SK-N-SH (cell line): ENCODE measurements around the gene ELF3. TPM values are rescaled to one million over a fixed set of nuclear protein-coding genes. Genes with fewer than 3 reads are reported as not detected.

Experiments
- CTCF ChIA-PET: fragments of 300-600, 350-600 bp; formaldehyde crosslinking; extraction: SDS; loops from one replicate; lab custom pipeline; 2021; lab: Yijun Ruan, JAX
- POLR2A ChIA-PET: fragments of 350-600 bp; sonication (Branson Sonifier 250); formaldehyde crosslinking; extraction: SDS; loops from one replicate; lab custom pipeline; 2020; ENCODE audit warnings: antibody characterized with exemption, inconsistent platforms; lab: Yijun Ruan, JAX
- DNase-seq: peaks from one replicate; pipeline ENCODE4 v3.0.0; 2012
- H2AFZ ChIP-seq: fragments of 200-600 bp; sonication (generic); 2 replicates; pipeline ENCODE4 v1.8.1; 2016; ENCODE audit warnings: antibody characterized with exemption, mild to moderate bottlenecking, low read depth
- H3F3A ChIP-seq: fragments of 200-600 bp; sonication (generic); replicated peaks from 2 replicates; pipeline ENCODE3; 2016; ENCODE audit warnings: antibody characterized with exemption, mild to moderate bottlenecking; ENCODE audit not compliant: insufficient read depth
- H3K27ac ChIP-seq, 2 experiments: fragments of 200-500 bp in 1 of 2; fragments of 200-600 bp in 1 of 2; sonication (Bioruptor generic) in 1 of 2; sonication (generic), shearing (Covaris generic) in 1 of 2; 2 replicates each; pipeline versions ENCODE4 v1.5.1 to v1.6.1; 2014 to 2016; ENCODE audit warnings: low read depth in 2 of 2, inconsistent platforms in 1 of 2, low read length in 1 of 2, mild to moderate bottlenecking in 1 of 2, mixed read lengths in 1 of 2
- H3K27me3 ChIP-seq: fragments of 200-600 bp; sonication (generic), shearing (Covaris generic); 2 replicates; pipeline ENCODE4 v1.6.1; 2016; ENCODE audit warnings: mixed run types; ENCODE audit not compliant: insufficient read depth
- H3K36me3 ChIP-seq, 2 experiments: fragments of 200-500 bp in 1 of 2; fragments of 200-600 bp in 1 of 2; sonication (Bioruptor generic) in 1 of 2; sonication (generic) in 1 of 2; replicated peaks in 1 of 2; 2 replicates each; pipeline versions ENCODE3 to v1.5.1; 2014 to 2016; ENCODE audit warnings: low read length in 1 of 2, mild to moderate bottlenecking in 1 of 2; ENCODE audit not compliant: insufficient read depth in 2 of 2, control insufficient read depth in 1 of 2
- H3K4me1 ChIP-seq, 2 experiments: fragments of 200-500 bp in 1 of 2; fragments of 200-600 bp in 1 of 2; sonication (Bioruptor generic) in 1 of 2; sonication (generic), shearing (Covaris generic) in 1 of 2; 2 replicates each; pipeline versions ENCODE4 v1.5.1 to v1.6.1; 2014 to 2016; ENCODE audit warnings: low read depth in 1 of 2, low read length in 1 of 2, mixed run types in 1 of 2; ENCODE audit not compliant: insufficient read depth in 2 of 2, control insufficient read depth in 1 of 2
- H3K4me2 ChIP-seq: fragments of 200-600 bp; sonication (generic), shearing (Covaris generic); 2 replicates; pipeline ENCODE4 v1.6.1; 2017; ENCODE audit warnings: mixed run types
- H3K4me3 ChIP-seq, 2 experiments: fragments of 200-500 bp in 1 of 2; fragments of 200-600 bp in 1 of 2; sonication (Bioruptor generic) in 1 of 2; sonication (generic), shearing (Covaris generic) in 1 of 2; 2 replicates each; pipeline versions ENCODE4 v1.5.1 to v1.8.1; 2014 to 2016; ENCODE audit warnings: low read depth in 2 of 2, inconsistent platforms in 1 of 2, low read length in 1 of 2, mild to moderate bottlenecking in 1 of 2, mixed read lengths in 1 of 2, moderate library complexity in 1 of 2
- H3K79me2 ChIP-seq: fragments of 200-600 bp; sonication (generic); 2 replicates; pipeline ENCODE4 v1.8.1; 2017; ENCODE audit warnings: mild to moderate bottlenecking; ENCODE audit not compliant: insufficient read depth
- H3K9ac ChIP-seq: fragments of 200-600 bp; sonication (generic); 2 replicates; pipeline ENCODE4 v1.6.1; 2017; ENCODE audit warnings: mixed run types
- H3K9me2 ChIP-seq: fragments of 200-600 bp; sonication (generic); 2 replicates; pipeline ENCODE4 v1.6.1; 2017; ENCODE audit warnings: mixed run types
- H3K9me3 ChIP-seq: fragments of 200-600 bp; sonication (generic); 2 replicates; pipeline ENCODE4 v1.6.1; 2017; ENCODE audit warnings: mixed run types, mild to moderate bottlenecking, moderate library complexity
- H4K20me1 ChIP-seq: fragments of 200-600 bp; sonication (generic); 2 replicates; pipeline ENCODE4 v1.6.1; 2017; ENCODE audit warnings: mild to moderate bottlenecking, mixed run types; ENCODE audit not compliant: insufficient read depth
- CHD2 ChIP-seq: fragments of 150-350 bp; IDR thresholded peaks from 2 replicates; pipeline ENCODE4 v1.6.1; 2018; ENCODE audit warnings: low read length; ENCODE audit not compliant: partially characterized antibody
- ELF1 ChIP-seq: IDR thresholded peaks from 2 replicates; pipeline ENCODE4 v1.4.0; 2012
- EP300 ChIP-seq, 2 experiments: IDR thresholded peaks; 2 replicates each; pipeline versions ENCODE4 v1.4.0 to v1.6.1; 2012; ENCODE audit warnings: borderline replicate concordance in 1 of 2, low read depth in 1 of 2, low read length in 1 of 2
- EZH2phosphoT487 ChIP-seq: fragments of 200-600 bp; sonication (generic); IDR thresholded peaks from 2 replicates; pipeline ENCODE4 v1.6.1; 2017; ENCODE audit warnings: low read depth, mixed run types, mild to moderate bottlenecking, antibody characterized with exemption, moderate library complexity, borderline replicate concordance
- FOSL2 ChIP-seq: IDR thresholded peaks from 2 replicates; pipeline ENCODE4 v1.4.0; 2012; ENCODE audit warnings: low read depth, mild to moderate bottlenecking, moderate library complexity, borderline replicate concordance
- FOXM1 ChIP-seq: IDR thresholded peaks from 2 replicates; pipeline ENCODE4 v1.4.0; 2012; ENCODE audit warnings: low read depth, mild to moderate bottlenecking
- GATA2 ChIP-seq: sonication (generic); formaldehyde crosslinking; IDR thresholded peaks from 2 replicates; pipeline ENCODE4 v1.5.0; 2020; ENCODE audit warnings: mild to moderate bottlenecking, missing genetic modification reagents
- JUND ChIP-seq: IDR thresholded peaks from 2 replicates; pipeline ENCODE4 v1.4.0; 2012
- MEF2A ChIP-seq: IDR thresholded peaks from 2 replicates; pipeline ENCODE4 v1.4.0; 2012; ENCODE audit warnings: low read depth, borderline replicate concordance
- NRF1 ChIP-seq: IDR thresholded peaks from 2 replicates; pipeline ENCODE4 v1.6.1; 2012; ENCODE audit warnings: low read depth, mild to moderate bottlenecking, low read length
- POLR2AphosphoS5 ChIP-seq: IDR thresholded peaks from 2 replicates; pipeline ENCODE4 v1.6.1; 2012; ENCODE audit warnings: low read depth, low read length
- RAD21 ChIP-seq: IDR thresholded peaks from 2 replicates; pipeline ENCODE4 v1.6.1; 2012; ENCODE audit warnings: mild to moderate bottlenecking, low read length
- RFX5 ChIP-seq: IDR thresholded peaks from 2 replicates; pipeline ENCODE4 v1.6.1; 2012; ENCODE audit warnings: mild to moderate bottlenecking, improper control_type of control experiment, low read length
- RXRA ChIP-seq: IDR thresholded peaks from 2 replicates; pipeline ENCODE4 v1.4.0; 2012; ENCODE audit warnings: low read depth, mild to moderate bottlenecking, borderline replicate concordance
- TAF1 ChIP-seq: IDR thresholded peaks from 2 replicates; pipeline ENCODE4 v1.6.1; 2012; ENCODE audit warnings: low read depth, mild to moderate bottlenecking, low read length, moderate library complexity, borderline replicate concordance
- TCF12 ChIP-seq: IDR thresholded peaks from 2 replicates; pipeline ENCODE4 v1.4.0; 2012
- TEAD4 ChIP-seq: IDR thresholded peaks from 2 replicates; pipeline ENCODE4 v1.4.0; 2012; ENCODE audit warnings: mild to moderate bottlenecking, borderline replicate concordance; ENCODE audit not compliant: insufficient read depth
- USF2 ChIP-seq: fragments of 150-350 bp; IDR thresholded peaks from 2 replicates; pipeline ENCODE4 v1.6.1; 2017; ENCODE audit warnings: antibody characterized with exemption, low read length, low read depth, borderline replicate concordance
- YY1 ChIP-seq: IDR thresholded peaks from 2 replicates; pipeline ENCODE4 v1.4.0; 2012; ENCODE audit warnings: low read depth, mild to moderate bottlenecking
- WGBS: methylation state at CpG from one replicate; pipeline ENCODE4 v1.1.6; 2017; ENCODE audit warnings: low lambda C conversion rate; 5-methylcytosine and 5-hydroxymethylcytosine counted together
- polyA plus RNA-seq, 3 experiments: library from polyadenylated mRNA; depleted of rRNA; stranded (reverse); fragments of >200 nt; gene quantifications; 2 replicates each; pipeline ENCODE4 v1.2.3, GENCODE V29; 2012
- TF ChIP-seq, protein P1 (sequence below): IDR thresholded peaks from 2 replicates; pipeline ENCODE4; 2012
- TF ChIP-seq, protein P2 (sequence below): IDR thresholded peaks from 2 replicates; pipeline ENCODE4 v1.4.0; 2012; ENCODE audit warnings: low read depth, borderline replicate concordance
- TF ChIP-seq, protein P3 (sequence below): fragments of 200-600 bp; sonication (generic); IDR thresholded peaks from 2 replicates; pipeline ENCODE4 v1.6.1; 2017; ENCODE audit warnings: antibody characterized with exemption, mild to moderate bottlenecking, moderate library complexity

ELF3 gene
- polyA plus RNA-seq, 1 of the 3 experiments (the other 2 are of a cell fraction): 0.10 TPM

- Histone ChIP-seq H3K4me3 (no peak overlapping the region), H4K20me1 (no peaks in the 10 kb centered on the region), H3K4me1 (no peaks in the 10 kb centered on the region), H3K9ac (no peak overlapping the region), H3K9me2 (no peaks in the 10 kb centered on the region), H3K4me2 (no peak overlapping the region), H3K79me2 (no peaks in the 10 kb centered on the region), H3K9me3 (no peaks in the 10 kb centered on the region), H3K36me3 (no peaks in the 10 kb centered on the region), H3F3A (peaks cover 4% of the 10 kb centered on the region), H2AFZ (no peak overlapping the region), H3K27me3 (no peaks in the 10 kb centered on the region), H3K27ac (peak overlapping the region in 1 of 2 experiments; percentile 44; a peak in 1 of 4 replicates)
- ChIA-PET CTCF (no interaction called here), POLR2A (no interaction called here)
- 100% methylated on average over 2 of the region's 2 CpGs for WGBS
- TF ChIP-seq POLR2AphosphoS5: no peak
- no peak for TF ChIP-seq TAF1
- TF ChIP-seq ELF1: no peak
- no peak for TF ChIP-seq RAD21
- TF ChIP-seq EP300 (IDR thresholded peaks at IDR 0.05; ENCODE audit: borderline replicate concordance in 1 of 2, low read depth in 1 of 2, low read length in 1 of 2): no peak
- no peak for TF ChIP-seq FOSL2
- no peak for TF ChIP-seq GATA2
- TF ChIP-seq YY1: no peak
- DNase-seq: no peak
These were observed 19.3 kb downstream of the ELF3 start for GRCh38 chr1:202029727-202030126.

GRCh38 chr1:202031796-202032195, 21.4 kb downstream of the ELF3 start:
- Histone ChIP-seq H3K4me1 (no peaks in the 10 kb centered on the region), H3K9ac (no peak overlapping the region), H3K79me2 (no peaks in the 10 kb centered on the region), H3K9me3 (no peaks in the 10 kb centered on the region), H3K9me2 (no peaks in the 10 kb centered on the region), H4K20me1 (no peaks in the 10 kb centered on the region), H3F3A (peaks cover 1% of the 10 kb centered on the region)
- DNase-seq: no peak
- TF ChIP-seq ELF1 (no peak), EZH2phosphoT487 (no peak), FOXM1 (no peak), TCF12 (no peak), RAD21 (no peak), FOSL2 (no peak), RFX5 (no peak), JUND (no peak), MEF2A (no peak), CHD2 (no peak), EP300 (IDR thresholded peaks at IDR 0.05; ENCODE audit: borderline replicate concordance in 1 of 2, low read depth in 1 of 2, low read length in 1 of 2) (no peak), USF2 (no peak), RXRA (no peak), TEAD4 (no peak), NRF1 (no peak)
- TF ChIP-seq, protein P1, sequence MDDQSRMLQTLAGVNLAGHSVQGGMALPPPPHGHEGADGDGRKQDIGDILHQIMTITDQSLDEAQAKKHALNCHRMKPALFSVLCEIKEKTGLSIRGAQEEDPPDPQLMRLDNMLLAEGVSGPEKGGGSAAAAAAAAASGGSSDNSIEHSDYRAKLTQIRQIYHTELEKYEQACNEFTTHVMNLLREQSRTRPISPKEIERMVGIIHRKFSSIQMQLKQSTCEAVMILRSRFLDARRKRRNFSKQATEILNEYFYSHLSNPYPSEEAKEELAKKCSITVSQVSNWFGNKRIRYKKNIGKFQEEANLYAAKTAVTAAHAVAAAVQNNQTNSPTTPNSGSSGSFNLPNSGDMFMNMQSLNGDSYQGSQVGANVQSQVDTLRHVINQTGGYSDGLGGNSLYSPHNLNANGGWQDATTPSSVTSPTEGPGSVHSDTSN: no peak
- TF ChIP-seq, protein P2, sequence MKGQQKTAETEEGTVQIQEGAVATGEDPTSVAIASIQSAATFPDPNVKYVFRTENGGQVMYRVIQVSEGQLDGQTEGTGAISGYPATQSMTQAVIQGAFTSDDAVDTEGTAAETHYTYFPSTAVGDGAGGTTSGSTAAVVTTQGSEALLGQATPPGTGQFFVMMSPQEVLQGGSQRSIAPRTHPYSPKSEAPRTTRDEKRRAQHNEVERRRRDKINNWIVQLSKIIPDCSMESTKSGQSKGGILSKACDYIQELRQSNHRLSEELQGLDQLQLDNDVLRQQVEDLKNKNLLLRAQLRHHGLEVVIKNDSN: no peak
- TF ChIP-seq, protein P3, sequence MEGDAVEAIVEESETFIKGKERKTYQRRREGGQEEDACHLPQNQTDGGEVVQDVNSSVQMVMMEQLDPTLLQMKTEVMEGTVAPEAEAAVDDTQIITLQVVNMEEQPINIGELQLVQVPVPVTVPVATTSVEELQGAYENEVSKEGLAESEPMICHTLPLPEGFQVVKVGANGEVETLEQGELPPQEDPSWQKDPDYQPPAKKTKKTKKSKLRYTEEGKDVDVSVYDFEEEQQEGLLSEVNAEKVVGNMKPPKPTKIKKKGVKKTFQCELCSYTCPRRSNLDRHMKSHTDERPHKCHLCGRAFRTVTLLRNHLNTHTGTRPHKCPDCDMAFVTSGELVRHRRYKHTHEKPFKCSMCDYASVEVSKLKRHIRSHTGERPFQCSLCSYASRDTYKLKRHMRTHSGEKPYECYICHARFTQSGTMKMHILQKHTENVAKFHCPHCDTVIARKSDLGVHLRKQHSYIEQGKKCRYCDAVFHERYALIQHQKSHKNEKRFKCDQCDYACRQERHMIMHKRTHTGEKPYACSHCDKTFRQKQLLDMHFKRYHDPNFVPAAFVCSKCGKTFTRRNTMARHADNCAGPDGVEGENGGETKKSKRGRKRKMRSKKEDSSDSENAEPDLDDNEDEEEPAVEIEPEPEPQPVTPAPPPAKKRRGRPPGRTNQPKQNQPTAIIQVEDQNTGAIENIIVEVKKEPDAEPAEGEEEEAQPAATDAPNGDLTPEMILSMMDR: no peak
- TF ChIP-seq, all 33 proteins: peak for 0
- Histone ChIP-seq H3K27me3 (no peaks in the 10 kb centered on the region), H2AFZ (no peak overlapping the region), H3K27ac (no peak overlapping the region), H3K36me3 (no peaks in the 10 kb centered on the region), H3K4me2 (no peak overlapping the region), H3K4me3 (no peak overlapping the region)
- POLR2A ChIA-PET: no interaction called here
- 77% methylated on average over 4 of the region's 4 CpGs for WGBS
- CTCF ChIA-PET: interaction anchor here (1.0 to 1.4 kb wide), 2 partner anchors 32 to 88 kb away, joined by 4 to 5 read pairs; no protein-coding TSS in a partner anchor
